Hepatocyte (in vitro differentiated cells): Measurements from ENCODE around the gene TRUB1. TPM values are rescaled to one million over a fixed set of nuclear protein-coding genes. Genes with fewer than 3 reads are reported as not detected.

Experiments
- DNase-seq: peaks from one replicate; pipeline ENCODE4 v3.0.0-alpha.2; 2016; ENCODE audit warnings: low spot score
- H2AFZ ChIP-seq: fragments of 200-600 bp; sonication (generic); 2 replicates; pipeline ENCODE4 v1.6.0; 2016; ENCODE audit warnings: antibody characterized with exemption, mild to moderate bottlenecking
- H3K27ac ChIP-seq: fragments of 200-600 bp; sonication (generic); 2 replicates; pipeline ENCODE4 v1.5.1; 2016; ENCODE audit warnings: mild to moderate bottlenecking
- H3K27me3 ChIP-seq: fragments of 200-600 bp; sonication (generic); 2 replicates; pipeline ENCODE4 v1.6.1; 2016
- H3K36me3 ChIP-seq: fragments of 200-600 bp; sonication (generic); replicated peaks from 2 replicates; pipeline ENCODE4 v1.5.1; 2016; ENCODE audit warnings: low read depth; ENCODE audit not compliant: insufficient read depth
- H3K4me1 ChIP-seq: fragments of 200-600 bp; sonication (generic); 2 replicates; pipeline ENCODE4 v1.5.1; 2016; ENCODE audit warnings: mild to moderate bottlenecking, moderate library complexity; ENCODE audit not compliant: insufficient read depth
- H3K4me2 ChIP-seq: fragments of 200-600 bp; sonication (generic); 2 replicates; pipeline ENCODE4 v1.6.0; 2016
- H3K4me3 ChIP-seq: fragments of 200-600 bp; sonication (generic); 2 replicates; pipeline ENCODE4 v1.5.1; 2016; ENCODE audit warnings: mild to moderate bottlenecking
- H3K79me2 ChIP-seq: fragments of 200-600 bp; sonication (generic); 2 replicates; pipeline ENCODE4 v1.6.0; 2017; ENCODE audit warnings: mild to moderate bottlenecking
- H3K9me2 ChIP-seq: fragments of 200-600 bp; sonication (generic); replicated peaks from 2 replicates; pipeline ENCODE4 v1.6.0; 2017; ENCODE audit warnings: mild to moderate bottlenecking; ENCODE audit not compliant: insufficient read depth
- H3K9me3 ChIP-seq: fragments of 200-600 bp; sonication (generic); 2 replicates; pipeline ENCODE4 v1.5.1; 2016; ENCODE audit warnings: low read depth, mild to moderate bottlenecking
- H4K20me1 ChIP-seq: fragments of 200-600 bp; sonication (generic); 2 replicates; pipeline ENCODE4 v1.6.0; 2016; ENCODE audit warnings: mild to moderate bottlenecking; ENCODE audit not compliant: insufficient read depth, poor library complexity, severe bottlenecking
- EZH2 ChIP-seq: fragments of 200-600 bp; sonication (generic); IDR thresholded peaks from 2 replicates; pipeline ENCODE4 v1.6.1; 2016; ENCODE audit warnings: antibody characterized with exemption, mild to moderate bottlenecking, borderline replicate concordance
- EZH2phosphoT487 ChIP-seq: fragments of 200-600 bp; sonication (generic); IDR thresholded peaks from one replicate; pipeline ENCODE4 v1.6.1; 2018; ENCODE audit warnings: antibody characterized with exemption, mild to moderate bottlenecking, low read depth, moderate library complexity; ENCODE audit not compliant: unreplicated experiment, severe bottlenecking
- WGBS: methylation state at CpG from one replicate; pipeline ENCODE4 v1.1.6; 2016; ENCODE audit warnings: low lambda C conversion rate; ENCODE audit errors: missing lambda C conversion rate; 5-methylcytosine and 5-hydroxymethylcytosine counted together
- polyA plus RNA-seq: library from polyadenylated mRNA; unstranded; fragments of >200 nt; fragmentation: Nextera tagmentation; extraction: Ambion mirVana; gene quantifications from 2 replicates; pipeline ENCODE4 v1.2.1, GENCODE V29; 2016
- total RNA-seq: library from RNA; depleted of rRNA; stranded (reverse); fragments of >200 nt; gene quantifications from 2 replicates; pipeline ENCODE4 v1.2.3, GENCODE V29; 2014
- TF ChIP-seq, protein P1 (sequence below): fragments of 200-600 bp; sonication (generic); IDR thresholded peaks from 2 replicates; pipeline ENCODE4 v1.5.1; 2016; ENCODE audit warnings: antibody characterized with exemption, mild to moderate bottlenecking; ENCODE audit not compliant: poor library complexity

Gene TRUB1
- total and polyA plus RNA-seq, 2 experiments from 2014 or later, result 12.0 to 29.0 TPM

DNA sequence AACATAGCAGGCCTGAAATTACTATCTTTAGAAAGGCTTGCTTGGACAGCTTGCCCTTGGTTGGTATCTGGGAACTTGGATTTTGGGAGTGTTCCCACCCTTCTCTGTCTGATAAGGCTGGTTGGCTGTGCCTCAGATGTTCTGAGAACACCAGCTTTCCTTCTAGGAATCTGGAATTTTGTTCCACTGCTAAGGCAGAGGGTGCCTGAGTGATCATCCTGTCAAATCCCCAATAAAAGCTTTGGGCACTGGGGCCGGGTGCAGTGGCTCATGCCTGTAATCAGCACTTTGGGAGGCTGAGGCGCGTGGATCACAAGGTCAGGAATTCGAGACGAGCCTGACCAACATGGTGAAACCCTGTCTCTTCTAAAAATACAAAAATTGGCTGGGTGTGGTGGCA, 5.0 kb downstream of the TRUB1 start:
- no peak for DNase-seq
- no peaks in the 10 kb centered on the region for H3K9me3 ChIP-seq
- no peaks in the 10 kb centered on the region for H3K27me3 ChIP-seq
- H3K9me2 ChIP-seq, result no peaks in the 10 kb centered on the region
- no peaks in the 10 kb centered on the region for H4K20me1 ChIP-seq
- no peak overlapping the region for H3K4me3 ChIP-seq
- H3K27ac ChIP-seq, result no peak overlapping the region
- peaks cover 6% of the 10 kb centered on the region for H3K4me1 ChIP-seq
- H3K36me3 ChIP-seq, result no peaks in the 10 kb centered on the region
- WGBS, result 87% methylated on average over 5 of the region's 5 CpGs
- TF ChIP-seq EZH2 (no peak), EZH2phosphoT487 (no peak)
- TF ChIP-seq, protein P1, sequence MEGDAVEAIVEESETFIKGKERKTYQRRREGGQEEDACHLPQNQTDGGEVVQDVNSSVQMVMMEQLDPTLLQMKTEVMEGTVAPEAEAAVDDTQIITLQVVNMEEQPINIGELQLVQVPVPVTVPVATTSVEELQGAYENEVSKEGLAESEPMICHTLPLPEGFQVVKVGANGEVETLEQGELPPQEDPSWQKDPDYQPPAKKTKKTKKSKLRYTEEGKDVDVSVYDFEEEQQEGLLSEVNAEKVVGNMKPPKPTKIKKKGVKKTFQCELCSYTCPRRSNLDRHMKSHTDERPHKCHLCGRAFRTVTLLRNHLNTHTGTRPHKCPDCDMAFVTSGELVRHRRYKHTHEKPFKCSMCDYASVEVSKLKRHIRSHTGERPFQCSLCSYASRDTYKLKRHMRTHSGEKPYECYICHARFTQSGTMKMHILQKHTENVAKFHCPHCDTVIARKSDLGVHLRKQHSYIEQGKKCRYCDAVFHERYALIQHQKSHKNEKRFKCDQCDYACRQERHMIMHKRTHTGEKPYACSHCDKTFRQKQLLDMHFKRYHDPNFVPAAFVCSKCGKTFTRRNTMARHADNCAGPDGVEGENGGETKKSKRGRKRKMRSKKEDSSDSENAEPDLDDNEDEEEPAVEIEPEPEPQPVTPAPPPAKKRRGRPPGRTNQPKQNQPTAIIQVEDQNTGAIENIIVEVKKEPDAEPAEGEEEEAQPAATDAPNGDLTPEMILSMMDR, result no peak
- H3K4me2 ChIP-seq, result no peak overlapping the region
- H3K79me2 ChIP-seq, result peaks cover 61% of the 10 kb centered on the region
- H2AFZ ChIP-seq, result no peak overlapping the region

DNA sequence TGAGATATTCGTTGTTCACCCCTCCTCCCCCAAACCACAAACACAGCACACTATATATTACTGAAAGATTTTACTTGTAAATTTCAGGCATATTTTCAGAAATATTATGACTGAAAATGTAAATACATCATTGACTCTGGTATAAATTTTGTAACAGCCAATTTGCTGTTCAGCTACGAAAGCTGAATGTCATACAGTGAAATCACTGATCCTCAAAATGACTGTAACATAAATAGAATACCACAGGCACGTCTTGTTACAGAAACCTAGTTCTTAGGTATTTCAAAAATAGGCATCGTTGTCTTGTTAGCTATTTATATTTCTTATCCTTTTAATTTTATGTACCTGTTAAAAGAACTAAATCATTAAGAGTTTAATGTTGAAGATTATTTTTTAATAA, 15.1 kb downstream of the TRUB1 start:
- no peaks in the 10 kb centered on the region for H3K36me3 ChIP-seq
- H3K27ac ChIP-seq, result no peak overlapping the region
- H2AFZ ChIP-seq, result no peak overlapping the region
- TF ChIP-seq EZH2phosphoT487, result no peak
- no peak for TF ChIP-seq EZH2
- TF ChIP-seq, protein P1, result no peak
- H3K9me3 ChIP-seq, result no peaks in the 10 kb centered on the region
- no peaks in the 10 kb centered on the region for H4K20me1 ChIP-seq
- H3K27me3 ChIP-seq, result no peaks in the 10 kb centered on the region
- H3K4me3 ChIP-seq, result no peak overlapping the region
- H3K4me2 ChIP-seq, result no peak overlapping the region
- no peaks in the 10 kb centered on the region for H3K9me2 ChIP-seq
- H3K4me1 ChIP-seq, result no peaks in the 10 kb centered on the region
- peaks cover 29% of the 10 kb centered on the region for H3K79me2 ChIP-seq
- DNase-seq, result no peak
- WGBS, result 95% methylated on average over 4 of the region's 4 CpGs

DNA sequence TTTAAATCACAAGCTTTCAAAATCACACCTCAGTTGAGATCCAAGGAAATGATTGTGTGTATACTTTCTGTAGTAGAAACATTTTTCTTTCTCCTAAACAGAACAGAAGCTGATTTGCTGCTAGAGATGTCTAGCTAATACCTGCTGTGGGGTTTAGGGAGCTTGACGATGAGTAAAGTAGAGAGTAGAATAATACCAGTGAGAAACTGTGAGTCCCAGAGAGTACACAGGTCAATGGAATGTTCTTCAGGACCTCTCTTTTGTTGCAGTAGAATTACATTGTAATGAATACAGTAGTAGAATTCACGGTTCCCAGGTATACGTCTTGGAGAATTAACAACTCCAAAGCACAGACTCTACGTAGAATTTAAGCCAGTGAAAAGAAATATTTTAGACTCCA, 18.0 kb downstream of the TRUB1 start:
- no peaks in the 10 kb centered on the region for H3K9me3 ChIP-seq
- no peaks in the 10 kb centered on the region for H3K36me3 ChIP-seq
- H3K4me2 ChIP-seq, result no peak overlapping the region
- no peak overlapping the region for H3K4me3 ChIP-seq
- H3K27ac ChIP-seq, result no peak overlapping the region
- no peaks in the 10 kb centered on the region for H3K27me3 ChIP-seq
- H4K20me1 ChIP-seq, result no peaks in the 10 kb centered on the region
- no peak for TF ChIP-seq EZH2
- TF ChIP-seq EZH2phosphoT487, result no peak
- TF ChIP-seq, protein P1, result no peak
- no peak for DNase-seq
- peaks cover 13% of the 10 kb centered on the region for H3K79me2 ChIP-seq
- no peaks in the 10 kb centered on the region for H3K4me1 ChIP-seq
- H3K9me2 ChIP-seq, result no peaks in the 10 kb centered on the region
- 87% methylated on average over 4 of the region's 4 CpGs for WGBS
- H2AFZ ChIP-seq, result no peak overlapping the region

DNA sequence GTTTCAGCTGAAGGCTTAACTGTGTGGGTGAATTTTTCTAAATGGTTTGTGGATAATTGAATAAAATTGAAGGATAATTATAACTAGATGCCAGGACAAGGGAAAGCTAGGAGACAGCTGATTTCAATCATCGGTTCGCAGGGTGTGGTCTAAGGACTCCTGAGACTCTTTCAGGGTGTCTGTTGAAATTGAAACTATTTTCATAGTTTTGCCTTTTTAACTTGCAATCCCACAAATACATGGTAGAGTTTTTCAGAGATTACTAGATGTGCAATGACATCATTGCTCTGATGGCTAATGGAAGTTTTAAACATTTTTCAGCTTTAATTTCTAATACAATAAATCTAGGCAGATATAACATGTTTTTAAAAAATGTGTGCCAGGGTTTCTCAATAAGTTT, 18.5 kb downstream of the TRUB1 start:
- H3K4me1 ChIP-seq, result no peaks in the 10 kb centered on the region
- H2AFZ ChIP-seq, result no peak overlapping the region
- H3K9me2 ChIP-seq, result no peaks in the 10 kb centered on the region
- H3K27ac ChIP-seq, result no peak overlapping the region
- no peaks in the 10 kb centered on the region for H4K20me1 ChIP-seq
- no peaks in the 10 kb centered on the region for H3K36me3 ChIP-seq
- no peaks in the 10 kb centered on the region for H3K9me3 ChIP-seq
- TF ChIP-seq EZH2 (no peak), EZH2phosphoT487 (no peak)
- TF ChIP-seq, protein P1, result no peak
- no peak overlapping the region for H3K4me2 ChIP-seq
- 94% methylated on average over 2 of the region's 2 CpGs for WGBS
- H3K79me2 ChIP-seq, result peaks cover 12% of the 10 kb centered on the region
- H3K4me3 ChIP-seq, result no peak overlapping the region
- no peak for DNase-seq
- no peaks in the 10 kb centered on the region for H3K27me3 ChIP-seq
